Mesendoderm (in vitro differentiated cells): ENCODE results near the gene GPATCH2L.
A peak's percentile ranks its signal among the peaks of the same experiment; 100 is the strongest.

Experiments used
- DNase-seq: peaks from one replicate; pipeline ENCODE4 v3.0.0; 2013
- H2AK5ac ChIP-seq: 2 replicates; pipeline ENCODE4 v1.6.1; 2013; ENCODE audit warnings: low read length, inconsistent platforms
- H2BK120ac ChIP-seq: 2 replicates; pipeline ENCODE4 v1.6.1; 2013; ENCODE audit warnings: low read depth, mild to moderate bottlenecking, low read length, moderate library complexity, mixed read lengths
- H2BK15ac ChIP-seq: replicated peaks from 2 replicates; pipeline ENCODE4 v1.6.1; 2013; ENCODE audit warnings: low read depth, mild to moderate bottlenecking, moderate library complexity
- H2BK5ac ChIP-seq: 2 replicates; pipeline ENCODE4 v1.6.1; 2013; ENCODE audit warnings: low read length, inconsistent platforms
- H3K18ac ChIP-seq: 2 replicates; pipeline ENCODE4 v1.6.1; 2013; ENCODE audit warnings: mild to moderate bottlenecking, low read length, mixed read lengths
- H3K23ac ChIP-seq: one replicate; pipeline ENCODE4 v1.6.1; 2013; ENCODE audit warnings: low read length
- H3K27ac ChIP-seq: 2 replicates; pipeline ENCODE4 v1.5.1; 2013; ENCODE audit warnings: low read depth, mild to moderate bottlenecking, inconsistent platforms, low read length, moderate library complexity
- H3K27me3 ChIP-seq: 2 replicates; pipeline ENCODE4 v1.6.1; 2013; ENCODE audit warnings: low read length, control low read depth, mild to moderate bottlenecking, inconsistent platforms; ENCODE audit not compliant: insufficient read depth, poor library complexity
- H3K36me3 ChIP-seq: 2 replicates; pipeline ENCODE4 v1.6.1; 2013; ENCODE audit warnings: low read length, inconsistent platforms; ENCODE audit not compliant: control insufficient read depth, insufficient read depth
- H3K4ac ChIP-seq: one replicate; pipeline ENCODE4 v1.6.1; 2013; ENCODE audit warnings: low read depth, mild to moderate bottlenecking, low read length, moderate library complexity
- H3K4me1 ChIP-seq: 2 replicates; pipeline ENCODE4 v1.6.1; 2013; ENCODE audit warnings: low read depth, low read length, inconsistent platforms; ENCODE audit not compliant: control insufficient read depth
- H3K4me2 ChIP-seq: 2 replicates; pipeline ENCODE4 v1.6.1; 2013; ENCODE audit warnings: low read length
- H3K4me3 ChIP-seq: 2 replicates; pipeline ENCODE4 v1.5.1; 2013; ENCODE audit warnings: mild to moderate bottlenecking, low read length
- H3K56ac ChIP-seq: one replicate; pipeline ENCODE4 v1.6.1; 2013; ENCODE audit warnings: low read length
- H3K79me1 ChIP-seq: 2 replicates; pipeline ENCODE4 v1.6.1; 2013; ENCODE audit warnings: low read length, inconsistent platforms
- H3K79me2 ChIP-seq: 2 replicates; pipeline ENCODE4 v1.6.1; 2013; ENCODE audit warnings: mild to moderate bottlenecking, low read length; ENCODE audit not compliant: control insufficient read depth, insufficient read depth
- H3K9ac ChIP-seq: 2 replicates; pipeline ENCODE4 v1.6.1; 2013; ENCODE audit warnings: low read length, inconsistent platforms
- H4K5ac ChIP-seq: one replicate; pipeline ENCODE4 v1.6.1; 2013; ENCODE audit warnings: low read length
- H4K8ac ChIP-seq: one replicate; pipeline ENCODE4 v1.6.1; 2013; ENCODE audit warnings: low read depth, mild to moderate bottlenecking, control low read depth, low read length, moderate library complexity
- WGBS: extraction: QIAGEN DNeasy Blood & Tissue Kit; methylation state at CpG from one replicate; pipeline ENCODE4 v1.1.7; 2013; ENCODE audit warnings: low lambda C conversion rate, missing lambda C conversion rate; ENCODE audit not compliant: insufficient coverage; ENCODE audit errors: extremely low coverage; 5-methylcytosine and 5-hydroxymethylcytosine counted together

The GPATCH2L gene

DNA sequence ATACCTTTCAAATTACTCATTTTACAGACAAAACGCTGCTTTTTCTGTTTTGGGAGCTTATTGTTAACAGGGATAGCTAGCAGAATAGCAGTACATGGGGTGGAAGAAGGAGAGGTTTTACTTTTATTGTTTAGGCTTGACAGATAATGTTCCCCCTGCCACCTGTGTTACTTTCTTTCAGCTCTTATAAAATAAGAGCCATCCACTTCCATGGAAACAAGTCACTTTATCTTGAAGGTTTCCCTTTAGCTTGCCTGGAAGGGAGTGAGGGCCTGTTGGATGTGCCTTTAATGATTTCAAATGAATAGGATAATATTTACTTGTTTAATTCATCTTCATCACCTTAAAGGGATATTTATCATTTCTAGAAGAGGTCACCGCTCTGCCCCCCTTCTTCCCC is 23.3 kb downstream of the GPATCH2L start:
- Histone ChIP-seq H3K4me1 (no peaks in the 10 kb centered on the region), H3K56ac (no peak overlapping the region), H2AK5ac (no peak overlapping the region), H3K18ac (no peak overlapping the region), H3K79me2 (peaks cover 2% of the 10 kb centered on the region), H4K8ac (no peak overlapping the region), H3K4me3 (no peak overlapping the region), H4K5ac (no peak overlapping the region), H3K27me3 (no peaks in the 10 kb centered on the region), H3K4me2 (no peak overlapping the region), H3K79me1 (peaks cover 5% of the 10 kb centered on the region), H2BK5ac (no peak overlapping the region), H3K27ac (no peak overlapping the region), H2BK15ac (no peak overlapping the region), H3K36me3 (peaks cover 10% of the 10 kb centered on the region), H3K23ac (no peak overlapping the region), H3K9ac (no peak overlapping the region), H3K4ac (no peak overlapping the region), H2BK120ac (no peak overlapping the region)
- no CpG with 5 or more reads among the region's 2 CpGs for WGBS
- DNase-seq = no peak

DNA sequence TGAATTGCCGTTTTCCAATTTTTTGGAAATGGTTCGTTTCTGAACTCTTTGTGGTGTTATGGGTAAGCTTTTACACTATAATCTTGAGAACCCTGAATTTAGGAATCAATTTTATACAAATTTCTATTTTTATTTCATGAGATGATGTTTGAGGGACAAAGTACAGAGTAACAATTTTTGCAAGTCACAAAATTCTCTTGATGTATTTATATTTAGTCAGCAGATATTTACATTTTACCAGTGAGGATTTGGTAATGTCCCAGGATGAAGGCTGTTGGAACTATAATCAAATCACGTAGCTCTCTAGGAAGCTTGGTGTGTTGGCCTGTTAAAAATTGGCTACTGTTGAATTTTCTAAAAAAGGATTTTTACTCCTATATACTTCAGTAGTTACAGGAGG is 24.2 kb downstream of the GPATCH2L start:
- Histone ChIP-seq H3K4me2 (no peak overlapping the region), H3K9ac (no peak overlapping the region), H2BK5ac (no peak overlapping the region), H3K27me3 (no peaks in the 10 kb centered on the region), H3K23ac (no peak overlapping the region), H3K4ac (no peak overlapping the region), H3K4me3 (no peak overlapping the region), H3K27ac (no peak overlapping the region), H3K79me1 (peaks cover 5% of the 10 kb centered on the region), H3K18ac (no peak overlapping the region), H4K8ac (no peak overlapping the region), H3K4me1 (no peaks in the 10 kb centered on the region), H2BK15ac (no peak overlapping the region), H3K56ac (no peak overlapping the region), H3K36me3 (peaks cover 10% of the 10 kb centered on the region), H3K79me2 (no peaks in the 10 kb centered on the region), H2BK120ac (no peak overlapping the region), H2AK5ac (no peak overlapping the region), H4K5ac (no peak overlapping the region)
- WGBS = no CpG with 5 or more reads among the region's 3 CpGs
- no peak for DNase-seq

DNA sequence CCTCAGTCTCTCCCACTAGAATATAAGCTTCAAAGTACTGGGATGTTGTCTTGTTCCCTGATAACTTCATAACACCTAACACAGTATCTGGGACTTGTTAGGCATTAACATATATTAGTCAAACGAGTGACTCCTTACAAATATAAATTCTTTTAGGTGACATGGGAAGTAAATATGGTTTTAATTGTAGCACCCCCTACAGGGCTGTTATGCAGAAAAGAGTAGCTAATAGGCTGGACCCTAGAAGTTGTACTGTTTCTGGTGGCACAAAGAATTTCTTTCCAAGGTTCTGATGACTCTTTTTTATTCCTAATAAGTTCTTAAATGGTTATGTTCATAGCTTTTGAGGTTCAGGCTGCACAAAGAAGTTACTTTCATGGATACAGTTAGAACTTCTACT is 29.8 kb downstream of the GPATCH2L start:
- H3K79me2 ChIP-seq = peaks cover 3% of the 10 kb centered on the region
- H3K4ac ChIP-seq = no peak overlapping the region
- H2BK5ac ChIP-seq = no peak overlapping the region
- H3K36me3 ChIP-seq = peaks cover 9% of the 10 kb centered on the region
- no peak overlapping the region for H3K9ac ChIP-seq
- no peak overlapping the region for H4K5ac ChIP-seq
- H2AK5ac ChIP-seq = no peak overlapping the region
- H3K4me3 ChIP-seq = no peak overlapping the region
- H3K4me1 ChIP-seq = no peaks in the 10 kb centered on the region
- no peak overlapping the region for H4K8ac ChIP-seq
- no peak overlapping the region for H3K18ac ChIP-seq
- DNase-seq = peak; percentile 11
- no peak overlapping the region for H3K56ac ChIP-seq
- H2BK15ac ChIP-seq = no peak overlapping the region
- no CpG with 5 or more reads among the region's 1 CpG for WGBS
- peaks cover 9% of the 10 kb centered on the region for H3K79me1 ChIP-seq
- H3K4me2 ChIP-seq = no peak overlapping the region
- no peak overlapping the region for H3K23ac ChIP-seq
- no peaks in the 10 kb centered on the region for H3K27me3 ChIP-seq
- H3K27ac ChIP-seq = no peak overlapping the region
- no peak overlapping the region for H2BK120ac ChIP-seq

GRCh38 chr14:76186308-76187027 is 34.7 kb downstream of the GPATCH2L start:
- no peaks in the 10 kb centered on the region for H3K36me3 ChIP-seq
- H3K23ac ChIP-seq = no peak overlapping the region
- peak; percentile 19 for DNase-seq
- no peak overlapping the region for H3K27ac ChIP-seq
- no CpG with 5 or more reads among the region's 4 CpGs for WGBS
- no peak overlapping the region for H3K4me3 ChIP-seq
- H3K4ac ChIP-seq = no peak overlapping the region
- H2BK5ac ChIP-seq = no peak overlapping the region
- no peak overlapping the region for H3K56ac ChIP-seq
- peaks cover 9% of the 10 kb centered on the region for H3K79me1 ChIP-seq
- no peak overlapping the region for H2BK15ac ChIP-seq
- no peak overlapping the region for H2AK5ac ChIP-seq
- no peak overlapping the region for H4K5ac ChIP-seq
- no peaks in the 10 kb centered on the region for H3K4me1 ChIP-seq
- no peak overlapping the region for H3K4me2 ChIP-seq
- H4K8ac ChIP-seq = no peak overlapping the region
- H3K9ac ChIP-seq = no peak overlapping the region
- no peaks in the 10 kb centered on the region for H3K27me3 ChIP-seq
- H2BK120ac ChIP-seq = no peak overlapping the region
- H3K79me2 ChIP-seq = peaks cover 3% of the 10 kb centered on the region
- H3K18ac ChIP-seq = peak overlapping the region; percentile 39

DNA sequence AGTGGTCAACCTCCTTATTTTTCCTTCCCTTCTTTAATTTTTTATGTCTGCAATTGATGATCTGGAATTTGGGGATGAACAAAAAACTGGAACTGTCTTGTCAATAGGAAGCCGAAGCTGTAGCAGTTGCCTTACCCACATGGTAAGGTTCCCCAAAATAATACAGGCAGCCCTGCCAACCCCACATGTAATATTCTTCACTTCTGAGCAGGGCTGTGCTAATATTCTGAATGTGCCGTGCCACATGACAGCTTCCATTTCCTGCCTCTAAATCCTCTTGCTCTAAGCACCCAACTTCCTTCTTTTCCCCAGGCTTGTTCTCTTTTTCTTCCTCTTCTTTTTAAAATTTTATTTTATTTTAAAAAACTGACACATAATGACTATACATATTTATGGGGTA is 39.6 kb downstream of the GPATCH2L start:
- WGBS = no CpG with 5 or more reads among the region's 2 CpGs
- Histone ChIP-seq H2BK120ac (no peak overlapping the region), H3K4ac (no peak overlapping the region), H2AK5ac (no peak overlapping the region), H3K23ac (no peak overlapping the region), H3K4me1 (no peaks in the 10 kb centered on the region), H3K27ac (no peak overlapping the region), H3K9ac (no peak overlapping the region), H3K79me1 (peaks cover 3% of the 10 kb centered on the region), H3K79me2 (no peaks in the 10 kb centered on the region), H3K56ac (no peak overlapping the region), H2BK15ac (no peak overlapping the region), H3K27me3 (no peaks in the 10 kb centered on the region), H3K18ac (no peak overlapping the region), H2BK5ac (no peak overlapping the region), H3K36me3 (no peaks in the 10 kb centered on the region), H3K4me2 (no peak overlapping the region), H3K4me3 (no peak overlapping the region), H4K5ac (no peak overlapping the region), H4K8ac (no peak overlapping the region)
- DNase-seq = no peak

DNA sequence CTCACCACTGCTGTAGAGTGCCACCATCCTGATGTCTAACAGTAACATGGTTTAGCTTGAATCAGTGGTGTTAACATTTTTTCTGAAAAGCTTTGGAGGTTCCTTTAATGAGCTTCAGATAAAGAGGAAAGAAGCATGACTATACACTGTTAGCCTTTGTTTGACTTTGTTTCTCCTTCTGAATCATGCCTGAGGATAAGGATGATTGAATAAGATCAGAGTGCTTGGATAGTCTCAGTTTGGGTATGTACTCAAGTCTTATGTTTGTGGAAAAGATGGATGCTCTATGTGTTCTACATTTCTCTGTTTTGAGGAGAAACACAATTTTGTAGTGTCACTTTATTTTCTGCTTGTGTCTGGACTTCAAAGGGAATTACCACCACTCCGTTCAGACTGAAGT is 42.0 kb downstream of the GPATCH2L start:
- no peak overlapping the region for H2BK15ac ChIP-seq
- H2AK5ac ChIP-seq = no peak overlapping the region
- H3K23ac ChIP-seq = no peak overlapping the region
- no peaks in the 10 kb centered on the region for H3K36me3 ChIP-seq
- no peak overlapping the region for H4K8ac ChIP-seq
- H4K5ac ChIP-seq = no peak overlapping the region
- no peaks in the 10 kb centered on the region for H3K27me3 ChIP-seq
- peaks cover 3% of the 10 kb centered on the region for H3K79me1 ChIP-seq
- H3K27ac ChIP-seq = no peak overlapping the region
- no peak overlapping the region for H3K4ac ChIP-seq
- H3K4me3 ChIP-seq = no peak overlapping the region
- H3K9ac ChIP-seq = no peak overlapping the region
- H3K4me2 ChIP-seq = no peak overlapping the region
- H3K56ac ChIP-seq = no peak overlapping the region
- no peak overlapping the region for H2BK120ac ChIP-seq
- DNase-seq = no peak
- H3K4me1 ChIP-seq = no peaks in the 10 kb centered on the region
- no peak overlapping the region for H2BK5ac ChIP-seq
- H3K79me2 ChIP-seq = no peaks in the 10 kb centered on the region
- no peak overlapping the region for H3K18ac ChIP-seq
- no CpG with 5 or more reads among the region's 1 CpG for WGBS
